Fibroblast of lung (primary cell): ENCODE results near the gene DUSP9.

Source experiments
- CTCF ChIP-seq, 2 donors: IDR thresholded peaks in 1 of 2; conservative IDR thresholded peaks in 1 of 2; 1 replicate in 1 of 2; 2 replicates in 1 of 2; pipeline ENCODE4 v1.5.1; 2011 to 2012; ENCODE audit warnings: low read length in 2 of 2, control low read depth in 1 of 2, inconsistent platforms in 1 of 2, low read depth in 1 of 2, mild to moderate bottlenecking in 1 of 2
- EZH2 ChIP-seq: IDR thresholded peaks from 2 replicates; pipeline ENCODE4 v1.5.1; 2012; ENCODE audit warnings: low read length, control low read depth, mild to moderate bottlenecking; ENCODE audit errors: missing control alignments

GRCh38 chrX:153689654-153690465 lies 42.9 kb downstream of the DUSP9 start:
- no peak for TF ChIP-seq CTCF (conservative IDR thresholded peaks at IDR 0.05 in 1 of 2, IDR thresholded peaks at IDR 0.05 in 1 of 2; ENCODE audit: low read depth in 1 of 2, low read length in 2 of 2)
- TF ChIP-seq EZH2 = no peak
